ENCODE data around the gene MCF2L. TPM values are rescaled to one million over a fixed set of nuclear protein-coding genes. Genes with fewer than 3 reads are reported as not detected.

The MCF2L gene
- total RNA-seq, 1 donor from 2014 or later: 12.3 TPM

- Histone ChIP-seq H3K36me3 (ENCODE audit: control insufficient read depth, insufficient read depth, low read length) (no peaks in the 10 kb centered on the region), H3K27me3 (ENCODE audit: control insufficient read depth, insufficient read depth, low read length) (peaks cover 33% of the 10 kb centered on the region), H3K4me3 (ENCODE audit: low read depth, low read length) (no peak overlapping the region)
- no peak for TF ChIP-seq CTCF (IDR thresholded peaks at IDR 0.05; ENCODE audit: insufficient read depth, low read length, poor library complexity, severe bottlenecking)
- no peak for DNase-seq (ENCODE audit: low read depth)
Observed at GRCh38 chr13:112983042-112983305, 14.0 kb downstream of the MCF2L start.

- H3K27me3 ChIP-seq (ENCODE audit: control insufficient read depth, insufficient read depth, low read length): peaks cover 31% of the 10 kb centered on the region
- no peak overlapping the region for H3K4me3 ChIP-seq (ENCODE audit: low read depth, low read length)
- no peak for TF ChIP-seq CTCF (IDR thresholded peaks at IDR 0.05; ENCODE audit: insufficient read depth, low read length, poor library complexity, severe bottlenecking)
- no peaks in the 10 kb centered on the region for H3K36me3 ChIP-seq (ENCODE audit: control insufficient read depth, insufficient read depth, low read length)
- DNase-seq (ENCODE audit: low read depth): no peak
Observed at GRCh38 chr13:112983428-112984196, 14.6 kb downstream of the MCF2L start.

- Histone ChIP-seq H3K36me3 (ENCODE audit: control insufficient read depth, insufficient read depth, low read length) (no peaks in the 10 kb centered on the region), H3K4me3 (ENCODE audit: low read depth, low read length) (no peak overlapping the region), H3K27me3 (ENCODE audit: control insufficient read depth, insufficient read depth, low read length) (peaks cover 24% of the 10 kb centered on the region)
- DNase-seq (ENCODE audit: low read depth): no peak
- no peak for TF ChIP-seq CTCF (IDR thresholded peaks at IDR 0.05; ENCODE audit: insufficient read depth, low read length, poor library complexity, severe bottlenecking)
Observed at GRCh38 chr13:112984501-112984900, 15.5 kb downstream of the MCF2L start.

GRCh38 chr13:112984954-112985802 is 16.2 kb downstream of the MCF2L start:
- Histone ChIP-seq H3K27me3 (ENCODE audit: control insufficient read depth, insufficient read depth, low read length) (peaks cover 19% of the 10 kb centered on the region), H3K36me3 (ENCODE audit: control insufficient read depth, insufficient read depth, low read length) (no peaks in the 10 kb centered on the region), H3K4me3 (ENCODE audit: low read depth, low read length) (no peak overlapping the region)
- no peak for TF ChIP-seq CTCF (IDR thresholded peaks at IDR 0.05; ENCODE audit: insufficient read depth, low read length, poor library complexity, severe bottlenecking)
- no peak for DNase-seq (ENCODE audit: low read depth)

DNA sequence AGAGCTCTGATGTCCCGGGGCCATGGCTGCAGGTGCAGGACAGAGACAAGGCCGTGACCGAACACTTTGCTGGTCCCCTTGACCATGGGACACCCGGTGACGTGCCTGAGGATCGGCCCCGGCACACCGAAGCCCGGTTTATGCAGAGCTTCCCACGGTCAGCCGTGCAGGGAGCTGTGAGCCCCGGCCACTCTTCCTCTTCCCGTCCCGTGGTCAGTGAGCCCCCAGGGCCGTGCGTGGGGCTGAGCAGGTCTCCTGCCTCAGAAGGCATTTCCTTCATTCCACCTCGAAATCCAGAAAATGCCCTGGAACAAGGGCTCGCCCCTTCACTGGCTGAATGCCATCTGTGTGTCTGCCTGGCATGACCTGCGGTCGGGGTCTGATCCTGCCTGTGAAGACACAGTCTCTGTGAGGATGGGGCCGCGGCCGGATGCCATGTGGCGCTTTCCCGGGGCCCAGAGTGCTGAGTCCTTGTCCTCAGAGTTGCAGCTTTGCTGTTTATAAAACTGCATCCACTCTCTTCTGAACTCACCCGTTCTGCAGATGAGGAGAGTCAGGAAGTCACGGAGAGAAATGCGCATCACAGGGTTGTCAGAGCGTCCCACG is 16.9 kb downstream of the MCF2L start:
- Histone ChIP-seq H3K36me3 (ENCODE audit: control insufficient read depth, insufficient read depth, low read length) (no peaks in the 10 kb centered on the region), H3K4me3 (ENCODE audit: low read depth, low read length) (no peak overlapping the region), H3K27me3 (ENCODE audit: control insufficient read depth, insufficient read depth, low read length) (peaks cover 17% of the 10 kb centered on the region)
- TF ChIP-seq CTCF (IDR thresholded peaks at IDR 0.05; ENCODE audit: insufficient read depth, low read length, poor library complexity, severe bottlenecking): no peak
- no peak for DNase-seq (ENCODE audit: low read depth)
